T-cell (primary cell): ENCODE data around the gene CAPN8. TPM values are rescaled to one million over a fixed set of nuclear protein-coding genes. Genes with fewer than 3 reads are reported as not detected.

Experiments
- ATAC-seq, 4 experiments: fragments of 200-7000 bp in 3 of 4; fragments of 150-1000 bp in 1 of 4; cut with Tn5 transposase; replicated peaks in 1 of 4; 1 replicate in 3 of 4; 2 replicates in 1 of 4; pipeline ENCODE4 v1.10.0; 2021; ENCODE audit warnings: moderate library complexity in 3 of 4, mild to moderate bottlenecking in 2 of 4, moderate number of reproducible peaks in 1 of 4
- CTCF ChIA-PET, 2 donors: fragments of 300-600 bp; sonication (Branson Sonifier 250); formaldehyde crosslinking; loops; one replicate each; lab custom pipeline; 2022; ENCODE audit warnings: antibody characterized with exemption in 2 of 2; lab: Charles Lee
- POLR2A ChIA-PET, 2 donors: fragments of 300-600 bp; sonication (Branson Sonifier 250); formaldehyde crosslinking; loops; one replicate each; lab custom pipeline; 2022; ENCODE audit warnings: antibody characterized with exemption in 2 of 2; lab: Charles Lee
- DNase-seq, 35 experiments: peaks; one replicate each; pipeline versions ENCODE4 v3.0.0 to v3.0.0-alpha.2; 2013 to 2023
- H3K27ac ChIP-seq: one replicate; pipeline ENCODE4 v1.5.1; 2013; ENCODE audit warnings: low read length
- H3K27me3 ChIP-seq, 2 experiments: replicated peaks in 1 of 2; 1 replicate in 1 of 2; 2 replicates in 1 of 2; pipeline versions ENCODE4 v1.6.1 to v1.7.0; 2013; ENCODE audit warnings: low read length in 1 of 2, mixed read lengths in 1 of 2; ENCODE audit not compliant: control insufficient read depth in 2 of 2, insufficient read depth in 2 of 2; ENCODE audit errors: extremely low read depth in 1 of 2
- H3K36me3 ChIP-seq, 2 donors: 1 replicate in 1 of 2; 2 replicates in 1 of 2; pipeline versions ENCODE4 v1.6.1 to v1.7.0; 2013; ENCODE audit warnings: low read length in 1 of 2; ENCODE audit not compliant: control insufficient read depth in 2 of 2, insufficient read depth in 1 of 2; ENCODE audit errors: extremely low read depth in 1 of 2
- H3K4me1 ChIP-seq, 2 experiments: 1 replicate in 1 of 2; 2 replicates in 1 of 2; pipeline versions ENCODE4 v1.6.1 to v1.7.0; 2013; ENCODE audit warnings: low read length in 2 of 2, mixed read lengths in 1 of 2; ENCODE audit not compliant: insufficient read depth in 2 of 2, control insufficient read depth in 1 of 2; ENCODE audit errors: extremely low read depth in 1 of 2
- H3K4me3 ChIP-seq, 2 donors: 1 replicate in 1 of 2; 2 replicates in 1 of 2; pipeline versions ENCODE4 v1.5.1 to v1.7.0; 2013; ENCODE audit warnings: mild to moderate bottlenecking in 2 of 2, low read length in 1 of 2, moderate library complexity in 1 of 2; ENCODE audit not compliant: control insufficient read depth in 1 of 2; ENCODE audit errors: extremely low read depth in 1 of 2
- H3K9me3 ChIP-seq: 2 replicates; pipeline ENCODE4 v1.7.0; 2013
- H3K27ac Mint-ChIP-seq, 2 donors: one replicate each; pipeline ENCODE4 v1.8.0; 2020 to 2021; ENCODE audit warnings: mild to moderate bottlenecking in 2 of 2, mixed read lengths in 2 of 2
- H3K27me3 Mint-ChIP-seq, 2 donors: one replicate each; pipeline ENCODE4 v1.8.0; 2021 to 2022; ENCODE audit warnings: mixed read lengths in 2 of 2
- H3K36me3 Mint-ChIP-seq: one replicate; pipeline ENCODE4 v1.8.0; 2021; ENCODE audit warnings: mixed read lengths
- H3K4me1 Mint-ChIP-seq, 3 donors: one replicate each; pipeline ENCODE4 v1.8.0; 2020 to 2022; ENCODE audit warnings: mixed read lengths in 3 of 3, mild to moderate bottlenecking in 1 of 3
- H3K4me3 Mint-ChIP-seq, 3 donors: one replicate each; pipeline ENCODE4 v1.8.0; 2020 to 2022; ENCODE audit warnings: mild to moderate bottlenecking in 3 of 3, mixed read lengths in 3 of 3, moderate library complexity in 3 of 3
- H3K9me3 Mint-ChIP-seq, 3 donors: one replicate each; pipeline ENCODE4 v1.8.0; 2020 to 2022; ENCODE audit warnings: mixed read lengths in 3 of 3
- WGBS: methylation state at CpG from one replicate; pipeline ENCODE4 v1.1.5; 2013; ENCODE audit warnings: missing lambda C conversion rate; ENCODE audit not compliant: insufficient coverage; 5-methylcytosine and 5-hydroxymethylcytosine counted together
- total RNA-seq, 35 experiments: library from RNA in 6 of 35; stranded (reverse) in 6 of 35; fragments of 120-200 nt in 1 of 35; gene quantifications; one replicate each; pipeline versions ENCODE4 v1.2.1 to v1.2.4 and lab custom pipeline; 2013 to 2026

CAPN8 gene
- total RNA-seq, 5 donors from 2014 or later (not counting 1 experiment from before 2014, with no cell fraction given) = 0.38 to 0.99 (median 0.56) TPM

DNA sequence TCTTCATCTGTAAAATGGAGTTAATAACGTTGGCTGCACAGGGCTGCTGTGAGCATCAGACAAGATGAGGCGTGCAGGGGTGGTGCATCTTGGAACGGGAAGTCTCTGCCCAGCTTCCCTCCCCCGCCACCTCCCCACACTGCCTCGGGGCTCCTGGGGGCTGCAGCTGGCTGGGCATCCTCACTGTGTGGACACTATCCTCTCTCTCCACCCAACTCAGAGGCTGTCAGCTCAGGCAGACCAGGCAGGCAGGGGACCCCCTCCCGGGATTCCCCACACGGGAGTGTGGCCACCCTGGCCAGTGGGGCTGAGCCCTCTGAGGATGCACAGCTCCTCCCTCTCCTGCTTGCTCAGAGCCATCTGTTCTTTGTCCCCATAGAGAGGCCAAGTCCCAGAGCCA lies 149.6 kb downstream of the CAPN8 start:
- Histone ChIP-seq H3K4me3 (no peak overlapping the region), H3K4me1 (peaks cover 34 to 39% of the 10 kb centered on the region in 2 experiments), H3K36me3 (no peaks in the 10 kb centered on the region), H3K27ac (peak overlapping the region; percentile 77), H3K27me3 (peaks cover 0 to 4% of the 10 kb centered on the region in 2 experiments), H3K9me3 (no peaks in the 10 kb centered on the region)
- Mint-ChIP-seq H3K36me3 (no peaks in the 10 kb centered on the region), H3K4me1 (peaks cover 22 to 52% (median 42%) of the 10 kb centered on the region in 3 donors), H3K27me3 (peaks cover 0 to 5% of the 10 kb centered on the region in 2 donors), H3K27ac (peak overlapping the region; percentile 83 to 92), H3K9me3 (peaks cover 0 to 4% (median 0%) of the 10 kb centered on the region in 3 donors), H3K4me3 (peak overlapping the region in 1 of 3 donors; percentile 59)
- 37% methylated on average over 6 of the region's 7 CpGs for WGBS
- CTCF ChIA-PET = interaction anchor here in 1 of 2 donors (1.1 kb wide), 1 partner anchor 382 kb away, joined by 3 read pairs; no protein-coding TSS in a partner anchor
- POLR2A ChIA-PET = interaction anchor here in 1 of 2 donors (0.7 kb wide), 1 partner anchor 8 kb away, joined by 3 read pairs; no protein-coding TSS in a partner anchor
- DNase-seq (no peak), ATAC-seq (peak; percentile 11 to 50 (median 34))

DNA sequence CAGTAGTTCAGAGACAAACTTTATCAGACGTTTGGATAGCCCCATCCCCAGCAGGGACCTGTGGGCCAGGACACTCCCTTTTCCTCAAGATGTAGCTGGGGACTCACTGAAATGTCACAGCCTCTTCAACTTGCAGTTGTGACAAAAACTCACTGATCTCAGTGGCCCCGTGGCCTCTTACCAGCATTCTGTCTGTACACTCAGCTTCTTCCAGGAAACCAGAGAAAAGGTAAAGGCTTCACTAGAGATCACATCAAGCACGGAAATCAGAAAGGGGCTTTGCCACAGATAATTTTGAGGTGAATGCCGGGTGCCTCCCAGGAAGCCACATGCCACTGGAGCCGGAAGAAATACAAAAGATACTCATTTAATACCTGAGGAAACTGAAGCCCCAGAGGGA lies 150.1 kb downstream of the CAPN8 start:
- Histone ChIP-seq H3K4me3 (peak overlapping the region in 1 of 2 donors; percentile 8), H3K4me1 (peaks cover 34 to 39% of the 10 kb centered on the region in 2 experiments), H3K27me3 (peaks cover 0 to 4% of the 10 kb centered on the region in 2 experiments), H3K27ac (peak overlapping the region; percentile 77), H3K36me3 (no peaks in the 10 kb centered on the region), H3K9me3 (no peaks in the 10 kb centered on the region)
- Mint-ChIP-seq H3K36me3 (peaks cover 3% of the 10 kb centered on the region), H3K27ac (peak overlapping the region; percentile 83 to 92), H3K4me1 (peaks cover 22 to 52% (median 42%) of the 10 kb centered on the region in 3 donors), H3K4me3 (peak overlapping the region; percentile 21 to 59 (median 34)), H3K27me3 (peaks cover 0 to 5% of the 10 kb centered on the region in 2 donors), H3K9me3 (peaks cover 0 to 4% (median 3%) of the 10 kb centered on the region in 3 donors)
- DNase-seq (peak in 25 of 35 experiments; percentile 2 to 51 (median 15)), ATAC-seq (peak; percentile 74 to 86 (median 80))
- CTCF ChIA-PET = interaction anchor here in 1 of 2 donors (1.1 kb wide), 1 partner anchor 382 kb away, joined by 3 read pairs; no protein-coding TSS in a partner anchor
- WGBS = 7% methylated on average over 3 of the region's 5 CpGs
- POLR2A ChIA-PET = interaction anchor here (0.7 to 0.8 kb wide), 2 partner anchors 8 to 158 kb away, joined by 3 read pairs; no protein-coding TSS in a partner anchor

DNA sequence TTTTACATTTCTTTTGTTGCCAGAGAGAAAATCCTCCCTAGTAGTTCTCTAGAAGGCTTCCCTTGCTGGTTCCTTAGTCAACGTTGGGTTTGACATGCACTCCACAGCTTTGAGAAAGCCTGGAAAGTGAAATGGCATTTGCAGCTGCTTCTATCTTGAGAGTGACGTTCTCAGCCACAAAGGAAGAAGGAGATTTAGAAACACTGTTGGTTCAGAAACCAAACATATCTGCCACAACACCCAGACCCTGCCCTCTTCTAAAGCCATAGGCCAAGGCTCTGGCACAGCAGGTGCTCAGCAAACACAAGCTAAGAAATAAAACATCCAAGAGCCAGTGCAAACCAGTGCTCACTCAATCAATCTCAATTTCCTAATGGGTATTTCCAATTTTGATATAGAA lies 150.9 kb downstream of the CAPN8 start:
- WGBS = no CpG with 5 or more reads among the region's 2 CpGs
- H3K4me1 Mint-ChIP-seq = peaks cover 22 to 57% (median 46%) of the 10 kb centered on the region in 3 donors
- Histone ChIP-seq H3K4me1 (peaks cover 34 to 39% of the 10 kb centered on the region in 2 experiments), H3K9me3 (no peaks in the 10 kb centered on the region), H3K27ac (peak overlapping the region; percentile 77), H3K27me3 (peaks cover 0 to 4% of the 10 kb centered on the region in 2 experiments), H3K4me3 (no peak overlapping the region), H3K36me3 (no peaks in the 10 kb centered on the region)
- ATAC-seq (no peak), DNase-seq (no peak)
- peaks cover 0 to 8% (median 4%) of the 10 kb centered on the region in 3 donors for H3K9me3 Mint-ChIP-seq
- H3K4me3 Mint-ChIP-seq = peak overlapping the region in 2 of 3 donors; percentile 6 to 59
- H3K27me3 Mint-ChIP-seq = peaks cover 0 to 5% of the 10 kb centered on the region in 2 donors
- peak overlapping the region; percentile 83 to 92 for H3K27ac Mint-ChIP-seq
- ChIA-PET CTCF (no interaction called here), POLR2A (interaction anchor here in 1 of 2 donors (0.8 kb wide), 1 partner anchor 157 kb away, joined by 3 read pairs; no protein-coding TSS in a partner anchor)
- peaks cover 3% of the 10 kb centered on the region for H3K36me3 Mint-ChIP-seq

DNA sequence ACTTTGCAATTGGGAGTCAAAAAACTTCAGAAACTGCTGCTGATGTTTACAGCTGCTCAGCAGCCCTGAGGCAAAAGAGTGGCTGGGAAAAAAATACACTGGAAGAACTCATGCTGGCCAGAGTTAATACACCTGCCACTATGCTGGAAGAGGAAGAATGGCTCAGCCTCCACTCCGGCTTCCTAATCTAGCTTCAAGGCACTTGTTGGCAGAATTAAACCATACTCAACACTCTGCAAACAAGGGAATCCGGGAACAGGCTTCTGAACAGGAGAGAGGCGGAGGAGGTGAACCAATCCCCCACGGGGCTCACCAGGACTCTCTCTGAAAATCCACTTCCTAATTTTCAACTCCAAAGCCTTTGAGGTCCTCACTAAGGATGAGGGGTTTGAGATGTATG lies 152.2 kb downstream of the CAPN8 start:
- peaks cover 34 to 39% of the 10 kb centered on the region in 2 experiments for H3K4me1 ChIP-seq
- Mint-ChIP-seq H3K27me3 (peaks cover 0 to 5% of the 10 kb centered on the region in 2 donors), H3K4me3 (peak overlapping the region in 1 of 3 donors; percentile 59), H3K4me1 (peaks cover 22 to 62% (median 46%) of the 10 kb centered on the region in 3 donors), H3K9me3 (peaks cover 0 to 8% (median 0%) of the 10 kb centered on the region in 3 donors), H3K36me3 (peaks cover 3% of the 10 kb centered on the region), H3K27ac (no peak overlapping the region)
- WGBS = 100% methylated on average over 1 of the region's 4 CpGs
- ChIA-PET CTCF (interaction anchor here (0.7 to 1.5 kb wide), 3 partner anchors 12 to 376 kb away, joined by 3 to 4 read pairs (median 3); no protein-coding TSS in a partner anchor), POLR2A (no interaction called here)
- H3K36me3 ChIP-seq = no peaks in the 10 kb centered on the region
- H3K4me3 ChIP-seq = no peak overlapping the region
- H3K9me3 ChIP-seq = no peaks in the 10 kb centered on the region
- DNase-seq (no peak), ATAC-seq (no peak)
- no peak overlapping the region for H3K27ac ChIP-seq
- H3K27me3 ChIP-seq = peaks cover 0 to 4% of the 10 kb centered on the region in 2 experiments

DNA sequence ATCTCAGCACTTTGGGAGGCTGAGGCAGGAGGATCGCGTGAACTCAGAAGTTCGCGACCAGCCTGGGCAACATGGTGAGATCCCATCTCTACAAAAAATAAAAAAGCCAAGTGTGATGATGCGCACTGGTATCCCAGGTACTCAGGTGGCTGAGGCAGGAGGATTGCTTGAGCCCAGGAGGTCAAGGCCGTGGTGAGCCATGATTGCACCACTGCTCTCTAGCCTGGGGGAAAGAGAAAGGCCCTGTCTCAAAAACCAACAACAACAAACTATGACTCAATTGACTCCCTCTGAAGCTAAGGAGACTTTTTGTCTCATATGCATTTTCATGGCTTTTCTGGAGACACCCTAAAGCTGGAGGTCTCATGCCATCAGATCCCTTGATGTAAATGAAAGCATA lies 153.4 kb downstream of the CAPN8 start:
- DNase-seq (no peak), ATAC-seq (no peak)
- no peak overlapping the region for H3K4me3 ChIP-seq
- H3K4me3 Mint-ChIP-seq = no peak overlapping the region
- H3K4me1 Mint-ChIP-seq = peaks cover 22 to 57% (median 46%) of the 10 kb centered on the region in 3 donors
- H3K36me3 ChIP-seq = no peaks in the 10 kb centered on the region
- ChIA-PET POLR2A (no interaction called here), CTCF (no interaction called here)
- peaks cover 3% of the 10 kb centered on the region for H3K36me3 Mint-ChIP-seq
- H3K9me3 Mint-ChIP-seq = peaks cover 0 to 8% (median 0%) of the 10 kb centered on the region in 3 donors
- 100% methylated on average over 1 of the region's 6 CpGs for WGBS
- H3K27me3 Mint-ChIP-seq = peaks cover 0 to 5% of the 10 kb centered on the region in 2 donors
- H3K9me3 ChIP-seq = no peaks in the 10 kb centered on the region
- peaks cover 34% of the 10 kb centered on the region in 2 experiments for H3K4me1 ChIP-seq
- H3K27ac Mint-ChIP-seq = no peak overlapping the region
- peaks cover 0 to 4% of the 10 kb centered on the region in 2 experiments for H3K27me3 ChIP-seq
- no peak overlapping the region for H3K27ac ChIP-seq

DNA sequence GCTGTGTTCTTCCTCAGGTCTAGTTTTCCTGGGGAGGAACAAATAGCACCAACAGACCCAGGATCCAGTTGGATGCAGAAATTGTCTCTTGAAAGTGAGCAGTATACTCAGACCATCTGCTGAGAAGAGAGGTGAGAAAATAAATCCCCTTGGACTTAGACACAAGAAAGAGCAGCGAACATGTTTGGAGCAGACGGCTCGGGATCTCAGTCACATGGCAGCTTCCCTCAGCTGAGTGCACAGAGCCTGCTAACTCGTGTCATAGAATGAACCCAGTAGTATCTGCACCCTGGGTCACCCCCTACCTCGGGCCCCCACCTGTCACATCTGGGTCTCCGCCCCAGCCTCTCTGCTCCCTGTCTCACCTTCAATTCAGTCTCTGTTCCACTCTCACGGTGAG lies 156.7 kb downstream of the CAPN8 start:
- 82% methylated on average over 6 of the region's 7 CpGs for WGBS
- H3K4me3 Mint-ChIP-seq = no peak overlapping the region
- ChIA-PET POLR2A (no interaction called here), CTCF (no interaction called here)
- Histone ChIP-seq H3K27ac (no peak overlapping the region), H3K4me3 (no peak overlapping the region), H3K27me3 (no peaks in the 10 kb centered on the region), H3K4me1 (peaks cover 4 to 5% of the 10 kb centered on the region in 2 experiments), H3K36me3 (no peaks in the 10 kb centered on the region), H3K9me3 (no peaks in the 10 kb centered on the region)
- no peak for DNase-seq
- no peak overlapping the region for H3K27ac Mint-ChIP-seq
- H3K36me3 Mint-ChIP-seq = peaks cover 3% of the 10 kb centered on the region
- H3K9me3 Mint-ChIP-seq = peaks cover 0 to 8% (median 0%) of the 10 kb centered on the region in 3 donors
- ATAC-seq = no peak
- peaks cover 0 to 28% (median 14%) of the 10 kb centered on the region in 3 donors for H3K4me1 Mint-ChIP-seq
- H3K27me3 Mint-ChIP-seq = no peaks in the 10 kb centered on the region
